ENCODE data around the gene NSL1.

Gene NSL1

GRCh38 chr1:212685429-212685828 lies 106.1 kb downstream of the NSL1 start:
- DNase-seq (ENCODE audit: low read depth), result no peak

- DNase-seq (ENCODE audit: low read depth), result no peak
Measured at GRCh38 chr1:212684521-212685090, 107.0 kb downstream of the NSL1 start.

- DNase-seq (ENCODE audit: low read depth), result no peak
Measured at GRCh38 chr1:212684076-212684475, 107.5 kb downstream of the NSL1 start.

- DNase-seq (ENCODE audit: low read depth), result no peak
Measured at GRCh38 chr1:212683357-212683722, 108.2 kb downstream of the NSL1 start.

GRCh38 chr1:212680680-212681389 lies 110.7 kb downstream of the NSL1 start:
- no peak for DNase-seq (ENCODE audit: low read depth)

GRCh38 chr1:212678456-212679410 lies 112.8 kb downstream of the NSL1 start:
- no peak for DNase-seq (ENCODE audit: low read depth)

GRCh38 chr1:212677573-212677972 lies 114.0 kb downstream of the NSL1 start:
- no peak for DNase-seq (ENCODE audit: low read depth)

GRCh38 chr1:212677136-212677535 lies 114.4 kb downstream of the NSL1 start:
- no peak for DNase-seq (ENCODE audit: low read depth)

All from iris pigment epithelial cell (primary cell).